Neural cell (in vitro differentiated cells): ENCODE measurements around the gene NUDT1. TPM values are rescaled to one million over a fixed set of nuclear protein-coding genes. Genes with fewer than 3 reads are reported as not detected.

ENCODE experiments used
- H2AFZ ChIP-seq: fragments of 200-600, 300-800 bp; sonication (generic), shearing (Covaris generic); 2 replicates; pipeline ENCODE4 v1.6.0; 2014; ENCODE audit warnings: low read depth, mild to moderate bottlenecking, antibody characterized with exemption, low read length, moderate library complexity
- H3F3A ChIP-seq: fragments of 200-600 bp; shearing (Covaris generic); 2 replicates; pipeline ENCODE4 v1.6.1; 2016; ENCODE audit warnings: mild to moderate bottlenecking, moderate library complexity, mixed read lengths, antibody characterized with exemption, low read length; ENCODE audit not compliant: insufficient read depth, poor library complexity, severe bottlenecking
- H3K27ac ChIP-seq: fragments of 200-600, 300-800 bp; sonication (generic), shearing (Covaris generic); 2 replicates; pipeline ENCODE4 v1.5.1; 2014; ENCODE audit warnings: mild to moderate bottlenecking, low read length, moderate library complexity
- H3K27me3 ChIP-seq: fragments of 300-800, 200-600 bp; sonication (generic), shearing (Covaris generic); 2 replicates; pipeline ENCODE4 v1.6.0; 2014; ENCODE audit warnings: mild to moderate bottlenecking, low read depth, low read length, moderate library complexity; ENCODE audit not compliant: insufficient read depth
- H3K36me3 ChIP-seq: fragments of 300-800, 200-600 bp; sonication (generic), shearing (Covaris generic); 2 replicates; pipeline ENCODE4 v1.5.1; 2014; ENCODE audit warnings: mild to moderate bottlenecking, antibody characterized with exemption, low read length, moderate library complexity; ENCODE audit not compliant: insufficient read depth
- H3K4me2 ChIP-seq: fragments of 300-800, 200-600 bp; sonication (generic), shearing (Covaris generic); 2 replicates; pipeline ENCODE4 v1.6.0; 2014; ENCODE audit warnings: mild to moderate bottlenecking, low read length
- H3K4me3 ChIP-seq: fragments of 300-800, 200-600 bp; sonication (generic), shearing (Covaris generic); 2 replicates; pipeline ENCODE4 v1.5.1; 2014; ENCODE audit warnings: mild to moderate bottlenecking, low read length, moderate library complexity
- H3K79me2 ChIP-seq: fragments of 200-600 bp; shearing (Covaris generic); replicated peaks from 2 replicates; pipeline ENCODE4 v1.6.0; 2014; ENCODE audit warnings: mild to moderate bottlenecking, low read length, moderate library complexity; ENCODE audit not compliant: insufficient read depth
- H3K9ac ChIP-seq: fragments of 300-800, 200-600 bp; sonication (generic), shearing (Covaris generic); 2 replicates; pipeline ENCODE4 v1.6.1; 2016; ENCODE audit warnings: mild to moderate bottlenecking, low read length, mixed read lengths
- H3K9me2 ChIP-seq: fragments of 200-600 bp; shearing (Covaris generic); 2 replicates; pipeline ENCODE4 v1.6.1; 2016; ENCODE audit warnings: mild to moderate bottlenecking, low read length, mixed read lengths; ENCODE audit not compliant: insufficient read depth
- H3K9me3 ChIP-seq: fragments of 200-600, 300-800 bp; sonication (generic), shearing (Covaris generic); 2 replicates; pipeline ENCODE4 v1.6.1; 2016; ENCODE audit warnings: mild to moderate bottlenecking, mixed run types, low read length, moderate library complexity, mixed read lengths
- H4K20me1 ChIP-seq: fragments of 200-600 bp; shearing (Covaris generic); 2 replicates; pipeline ENCODE4 v1.6.1; 2016; ENCODE audit warnings: mild to moderate bottlenecking, mixed run types; ENCODE audit not compliant: insufficient read depth
- EP300 ChIP-seq: fragments of 450-650 bp; conservative IDR thresholded peaks from 2 replicates; pipeline ENCODE4 v1.6.1; 2014; ENCODE audit warnings: antibody characterized with exemption, mild to moderate bottlenecking, moderate library complexity; ENCODE audit not compliant: poor library complexity, severe bottlenecking
- EZH2 ChIP-seq: fragments of 200-600, 300-800 bp; shearing (Covaris generic), sonication (generic); IDR thresholded peaks from 2 replicates; pipeline ENCODE4 v1.6.1; 2014; ENCODE audit warnings: antibody characterized with exemption, low read length, borderline replicate concordance, mild to moderate bottlenecking; ENCODE audit not compliant: insufficient read depth, poor library complexity, severe bottlenecking
- MXI1 ChIP-seq: fragments of 450-650 bp; conservative IDR thresholded peaks from 2 replicates; pipeline ENCODE4 v1.6.1; 2014; ENCODE audit warnings: antibody characterized with exemption, mild to moderate bottlenecking; ENCODE audit not compliant: poor library complexity, severe bottlenecking
- POLR2AphosphoS5 ChIP-seq: IDR thresholded peaks from 2 replicates; pipeline ENCODE4 v1.6.1; 2012
- RAD21 ChIP-seq: fragments of 450-650 bp; conservative IDR thresholded peaks from 2 replicates; pipeline ENCODE4 v1.6.1; 2014; ENCODE audit warnings: antibody characterized with exemption, mild to moderate bottlenecking, moderate library complexity
- SMC3 ChIP-seq: fragments of 450-650 bp; conservative IDR thresholded peaks from 2 replicates; pipeline ENCODE4 v1.6.1; 2014; ENCODE audit warnings: antibody characterized with exemption, mild to moderate bottlenecking, moderate library complexity; ENCODE audit not compliant: poor library complexity
- TAF1 ChIP-seq: IDR thresholded peaks from 2 replicates; pipeline ENCODE4 v1.6.1; 2012; ENCODE audit warnings: low read depth
- polyA plus RNA-seq: library from polyadenylated mRNA; depleted of rRNA; stranded (reverse); fragments of >200 nt; gene quantifications from 2 replicates; pipeline ENCODE4 v1.2.3, GENCODE V29; 2014
- TF ChIP-seq, protein P1 (sequence below): fragments of 450-650 bp; IDR thresholded peaks from 2 replicates; pipeline ENCODE4 v1.5.1; 2014; ENCODE audit warnings: antibody characterized with exemption, mild to moderate bottlenecking, moderate library complexity; ENCODE audit not compliant: poor library complexity, severe bottlenecking
- TF ChIP-seq, protein P2 (sequence below): IDR thresholded peaks from 2 replicates; pipeline ENCODE4 v1.6.1; 2012; ENCODE audit warnings: borderline replicate concordance

NUDT1 gene
- polyA plus RNA-seq, 1 donor from 2014 or later, result 67.8 TPM

DNA sequence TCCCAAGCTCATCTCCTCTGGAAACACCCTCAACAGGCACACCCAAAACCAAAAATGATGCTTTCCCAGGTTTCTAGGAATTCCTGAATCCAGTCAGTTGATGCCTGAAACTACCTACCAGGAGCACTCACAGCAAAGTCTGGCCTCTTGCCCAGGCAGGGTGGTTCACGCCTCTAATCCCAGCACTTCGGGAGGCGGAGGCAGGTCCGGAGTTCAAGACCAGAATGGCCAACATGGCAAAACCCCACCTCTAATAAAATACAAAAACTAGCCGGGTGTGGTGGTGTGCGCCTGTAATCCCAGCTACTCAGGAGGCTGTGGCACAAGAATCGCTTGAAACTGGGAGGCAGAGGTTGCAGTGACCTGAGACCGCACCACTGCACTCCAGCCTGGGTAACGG lies 11.1 kb upstream of the NUDT1 start:
- H3K4me2 ChIP-seq, result no peak overlapping the region
- no peaks in the 10 kb centered on the region for H3K9me3 ChIP-seq
- H3K36me3 ChIP-seq, result no peaks in the 10 kb centered on the region
- no peaks in the 10 kb centered on the region for H3F3A ChIP-seq
- no peaks in the 10 kb centered on the region for H4K20me1 ChIP-seq
- H3K79me2 ChIP-seq, result peaks cover 17% of the 10 kb centered on the region
- H3K4me3 ChIP-seq, result no peak overlapping the region
- H3K27me3 ChIP-seq, result no peaks in the 10 kb centered on the region
- TF ChIP-seq EP300 (no peak), POLR2AphosphoS5 (no peak), RAD21 (no peak), SMC3 (no peak)
- no peak overlapping the region for H3K27ac ChIP-seq
- H3K9me2 ChIP-seq, result no peaks in the 10 kb centered on the region
- H2AFZ ChIP-seq, result no peak overlapping the region
- H3K9ac ChIP-seq, result no peak overlapping the region

DNA sequence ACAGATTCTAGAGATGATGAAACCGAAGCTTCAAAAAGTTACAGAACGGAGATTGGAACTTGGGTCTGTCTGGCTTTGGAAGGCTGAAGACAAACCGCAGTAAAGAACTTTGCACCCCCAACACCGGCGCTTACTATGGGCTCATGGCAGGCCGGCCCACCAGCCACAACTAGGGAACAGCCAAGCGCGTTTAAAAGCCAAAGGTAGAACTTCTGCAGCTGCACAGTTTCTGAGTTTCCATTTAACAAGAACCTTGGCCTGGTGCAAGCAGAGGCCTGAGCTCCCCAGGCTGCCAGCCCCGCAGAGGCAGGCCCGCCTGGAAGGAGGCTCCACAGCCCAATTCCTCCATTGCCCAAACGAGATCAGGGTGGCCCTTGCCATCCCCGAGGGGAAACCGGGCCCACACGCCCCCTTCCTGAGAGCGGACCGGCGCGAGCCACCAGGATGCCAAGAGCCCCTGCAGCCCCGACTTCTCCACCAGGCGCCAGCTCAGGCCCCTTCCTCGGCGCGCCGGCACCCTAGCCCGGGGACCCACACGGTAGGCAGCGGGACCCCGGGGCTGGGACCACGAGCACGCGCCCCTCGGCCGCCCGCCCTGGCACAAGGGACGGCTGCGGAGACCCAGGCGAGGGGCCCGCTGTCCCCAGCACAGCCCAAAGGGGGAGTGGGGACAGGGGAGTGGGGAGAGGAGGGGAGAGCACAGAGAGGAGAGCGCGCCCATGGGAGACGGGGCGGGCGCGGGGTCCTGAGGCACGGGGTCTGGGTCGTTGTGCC lies 9.8 kb upstream of the NUDT1 start:
- H3K9ac ChIP-seq, result peak overlapping the region; percentile 76
- no peak for TF ChIP-seq EP300
- H3K9me3 ChIP-seq, result no peaks in the 10 kb centered on the region
- no peak overlapping the region for H2AFZ ChIP-seq
- peak overlapping the region; percentile 66 for H3K4me2 ChIP-seq
- no peaks in the 10 kb centered on the region for H3K27me3 ChIP-seq
- peak overlapping the region; percentile 99 for H3K4me3 ChIP-seq
- no peaks in the 10 kb centered on the region for H3K9me2 ChIP-seq
- no peaks in the 10 kb centered on the region for H4K20me1 ChIP-seq
- peaks cover 17% of the 10 kb centered on the region for H3K79me2 ChIP-seq
- H3F3A ChIP-seq, result no peaks in the 10 kb centered on the region
- peak overlapping the region; percentile 76 for H3K27ac ChIP-seq
- no peaks in the 10 kb centered on the region for H3K36me3 ChIP-seq

DNA sequence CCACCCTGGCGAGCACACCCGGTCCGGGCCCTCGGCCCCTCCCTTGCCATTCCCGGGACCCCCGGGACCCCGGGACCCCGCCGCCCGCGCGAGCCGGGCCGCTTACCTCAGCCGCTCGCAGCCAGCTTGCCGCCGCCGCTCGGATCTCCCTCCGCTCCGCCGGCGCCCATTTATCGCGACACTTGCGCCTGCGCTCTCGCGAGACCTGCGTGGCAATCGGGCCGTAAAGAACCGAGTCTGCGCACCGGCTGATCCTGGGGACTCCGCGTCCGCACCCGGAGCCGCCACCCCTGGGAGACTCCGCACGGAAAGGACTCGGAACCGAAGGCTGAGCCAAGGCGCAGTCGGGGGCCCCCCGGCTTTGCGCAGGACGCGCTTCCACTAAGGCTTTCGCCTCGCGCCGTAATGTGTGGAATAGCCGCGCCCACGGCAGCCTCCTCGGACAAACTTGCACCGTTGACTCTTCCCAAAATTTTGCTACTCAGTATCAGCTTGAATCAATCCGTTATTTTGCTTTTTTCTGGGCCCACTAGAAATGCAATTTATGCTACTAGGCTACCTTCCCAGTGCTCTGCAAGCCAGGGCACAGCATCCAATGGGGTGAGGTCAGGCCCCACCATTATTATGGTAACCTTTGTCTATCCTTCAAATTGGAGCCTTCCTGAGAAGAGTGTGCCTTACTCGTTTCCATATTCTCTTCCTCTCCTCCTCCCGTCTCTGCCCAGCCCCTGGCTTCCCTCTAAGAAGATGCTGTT lies 9.1 kb upstream of the NUDT1 start, which contains the start of gene MAD1L1:
MAD1L1 (minus strand) TSS at position 180 of the 755 bp plus-strand sequence. CDS start 2,812 bp downstream, outside the sequence.
- Histone ChIP-seq H3K9me3 (no peaks in the 10 kb centered on the region), H2AFZ (peak within 1 kb of the TSS; percentile 36), H3K79me2 (peaks cover 17% of the 10 kb centered on the region), H3K4me3 (peak within 1 kb of the TSS; percentile 99), H3K9ac (peak within 1 kb of the TSS; percentile 76), H3K4me2 (peak within 1 kb of the TSS; percentile 91), H3K27ac (peak within 1 kb of the TSS; percentile 76), H3F3A (no peaks in the 10 kb centered on the region), H4K20me1 (no peaks in the 10 kb centered on the region), H3K27me3 (no peaks in the 10 kb centered on the region), H3K9me2 (no peaks in the 10 kb centered on the region), H3K36me3 (no peaks in the 10 kb centered on the region)
- TF ChIP-seq MXI1 (peak; percentile 78), TAF1 (peak; percentile 39), SMC3 (peak; percentile 59), POLR2AphosphoS5 (peak; percentile 83), RAD21 (peak; percentile 42), EP300 (peak; percentile 63), EZH2 (no peak)
- TF ChIP-seq, protein P1, sequence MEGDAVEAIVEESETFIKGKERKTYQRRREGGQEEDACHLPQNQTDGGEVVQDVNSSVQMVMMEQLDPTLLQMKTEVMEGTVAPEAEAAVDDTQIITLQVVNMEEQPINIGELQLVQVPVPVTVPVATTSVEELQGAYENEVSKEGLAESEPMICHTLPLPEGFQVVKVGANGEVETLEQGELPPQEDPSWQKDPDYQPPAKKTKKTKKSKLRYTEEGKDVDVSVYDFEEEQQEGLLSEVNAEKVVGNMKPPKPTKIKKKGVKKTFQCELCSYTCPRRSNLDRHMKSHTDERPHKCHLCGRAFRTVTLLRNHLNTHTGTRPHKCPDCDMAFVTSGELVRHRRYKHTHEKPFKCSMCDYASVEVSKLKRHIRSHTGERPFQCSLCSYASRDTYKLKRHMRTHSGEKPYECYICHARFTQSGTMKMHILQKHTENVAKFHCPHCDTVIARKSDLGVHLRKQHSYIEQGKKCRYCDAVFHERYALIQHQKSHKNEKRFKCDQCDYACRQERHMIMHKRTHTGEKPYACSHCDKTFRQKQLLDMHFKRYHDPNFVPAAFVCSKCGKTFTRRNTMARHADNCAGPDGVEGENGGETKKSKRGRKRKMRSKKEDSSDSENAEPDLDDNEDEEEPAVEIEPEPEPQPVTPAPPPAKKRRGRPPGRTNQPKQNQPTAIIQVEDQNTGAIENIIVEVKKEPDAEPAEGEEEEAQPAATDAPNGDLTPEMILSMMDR, result no peak
- TF ChIP-seq, protein P2, sequence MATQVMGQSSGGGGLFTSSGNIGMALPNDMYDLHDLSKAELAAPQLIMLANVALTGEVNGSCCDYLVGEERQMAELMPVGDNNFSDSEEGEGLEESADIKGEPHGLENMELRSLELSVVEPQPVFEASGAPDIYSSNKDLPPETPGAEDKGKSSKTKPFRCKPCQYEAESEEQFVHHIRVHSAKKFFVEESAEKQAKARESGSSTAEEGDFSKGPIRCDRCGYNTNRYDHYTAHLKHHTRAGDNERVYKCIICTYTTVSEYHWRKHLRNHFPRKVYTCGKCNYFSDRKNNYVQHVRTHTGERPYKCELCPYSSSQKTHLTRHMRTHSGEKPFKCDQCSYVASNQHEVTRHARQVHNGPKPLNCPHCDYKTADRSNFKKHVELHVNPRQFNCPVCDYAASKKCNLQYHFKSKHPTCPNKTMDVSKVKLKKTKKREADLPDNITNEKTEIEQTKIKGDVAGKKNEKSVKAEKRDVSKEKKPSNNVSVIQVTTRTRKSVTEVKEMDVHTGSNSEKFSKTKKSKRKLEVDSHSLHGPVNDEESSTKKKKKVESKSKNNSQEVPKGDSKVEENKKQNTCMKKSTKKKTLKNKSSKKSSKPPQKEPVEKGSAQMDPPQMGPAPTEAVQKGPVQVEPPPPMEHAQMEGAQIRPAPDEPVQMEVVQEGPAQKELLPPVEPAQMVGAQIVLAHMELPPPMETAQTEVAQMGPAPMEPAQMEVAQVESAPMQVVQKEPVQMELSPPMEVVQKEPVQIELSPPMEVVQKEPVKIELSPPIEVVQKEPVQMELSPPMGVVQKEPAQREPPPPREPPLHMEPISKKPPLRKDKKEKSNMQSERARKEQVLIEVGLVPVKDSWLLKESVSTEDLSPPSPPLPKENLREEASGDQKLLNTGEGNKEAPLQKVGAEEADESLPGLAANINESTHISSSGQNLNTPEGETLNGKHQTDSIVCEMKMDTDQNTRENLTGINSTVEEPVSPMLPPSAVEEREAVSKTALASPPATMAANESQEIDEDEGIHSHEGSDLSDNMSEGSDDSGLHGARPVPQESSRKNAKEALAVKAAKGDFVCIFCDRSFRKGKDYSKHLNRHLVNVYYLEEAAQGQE, result peak; percentile 53
